Neural crest cell (in vitro differentiated cells): Measurements from ENCODE around the gene PSMB3. TPM values are rescaled to one million over a fixed set of nuclear protein-coding genes. Genes with fewer than 3 reads are reported as not detected.
"Not testable (repeated sequence)": the region's sequence is repeated elsewhere in the genome, so short reads cannot be mapped to it uniquely, and the experiment has no call there.

ENCODE experiments used
- DNase-seq: peaks from one replicate; pipeline ENCODE4 v3.0.0; 2021; ENCODE audit warnings: low read depth, mixed read lengths, low spot score
- H3K27ac Mint-ChIP-seq: one replicate; pipeline ENCODE4 v1.8.0; 2021; ENCODE audit warnings: mild to moderate bottlenecking, mixed read lengths; ENCODE audit not compliant: unreplicated experiment
- H3K27me3 Mint-ChIP-seq: 2 replicates; pipeline ENCODE4 v1.8.0; 2021; ENCODE audit warnings: low read depth, mild to moderate bottlenecking, mixed read lengths
- H3K36me3 Mint-ChIP-seq: 2 replicates; pipeline ENCODE4 v1.8.0; 2021; ENCODE audit warnings: low read depth, mild to moderate bottlenecking, mixed read lengths
- H3K4me1 Mint-ChIP-seq: 2 replicates; pipeline ENCODE4 v1.8.0; 2021; ENCODE audit warnings: mixed read lengths
- H3K4me3 Mint-ChIP-seq: one replicate; pipeline ENCODE4 v1.8.0; 2021; ENCODE audit warnings: mild to moderate bottlenecking, mixed read lengths
- H3K9me3 Mint-ChIP-seq: 2 replicates; pipeline ENCODE4 v1.8.0; 2021; ENCODE audit warnings: mixed read lengths
- CTCF ChIP-seq: fragments of 200-600 bp; sonication (generic); conservative IDR thresholded peaks from 2 replicates; pipeline ENCODE4 v1.5.0; 2021; ENCODE audit warnings: antibody characterized with exemption, mild to moderate bottlenecking
- total RNA-seq: library from RNA; stranded (reverse); gene quantifications from 2 replicates; pipeline ENCODE4 v1.2.1, GENCODE V29; 2021

Gene PSMB3
- total RNA-seq, 1 donor from 2014 or later: 193 TPM

GRCh38 chr17:38725066-38725465 is 27.5 kb upstream of the PSMB3 start:
- H3K36me3 Mint-ChIP-seq: peaks cover 3% of the 10 kb centered on the region
- no peaks in the 10 kb centered on the region for H3K9me3 Mint-ChIP-seq
- peaks cover 3% of the 10 kb centered on the region for H3K27me3 Mint-ChIP-seq
- peaks cover 22% of the 10 kb centered on the region for H3K4me1 Mint-ChIP-seq
- TF ChIP-seq CTCF: no peak
- DNase-seq: no peak
- no peak overlapping the region for H3K27ac Mint-ChIP-seq
- H3K4me3 Mint-ChIP-seq: no peak overlapping the region

GRCh38 chr17:38726145-38726544 is 26.4 kb upstream of the PSMB3 start:
- not testable (repeated sequence) for H3K9me3 Mint-ChIP-seq, H3K27ac Mint-ChIP-seq, DNase-seq, H3K4me3 Mint-ChIP-seq, H3K27me3 Mint-ChIP-seq, H3K36me3 Mint-ChIP-seq
- peaks cover 24% of the 10 kb centered on the region for H3K4me1 Mint-ChIP-seq

- Mint-ChIP-seq H3K27ac (no peak overlapping the region), H3K4me1 (peaks cover 25% of the 10 kb centered on the region), H3K9me3 (no peaks in the 10 kb centered on the region), H3K36me3 (peaks cover 3% of the 10 kb centered on the region), H3K4me3 (peak overlapping the region; percentile 89), H3K27me3 (peaks cover 12% of the 10 kb centered on the region)
- DNase-seq: no peak
- no peak for TF ChIP-seq CTCF
These were observed 24.8 kb upstream of the PSMB3 start for GRCh38 chr17:38727736-38728135.

- H3K4me3 Mint-ChIP-seq: peak overlapping the region; percentile 89
- no peaks in the 10 kb centered on the region for H3K9me3 Mint-ChIP-seq
- TF ChIP-seq CTCF: no peak
- no peak for DNase-seq
- peaks cover 28% of the 10 kb centered on the region for H3K4me1 Mint-ChIP-seq
- no peak overlapping the region for H3K27ac Mint-ChIP-seq
- H3K27me3 Mint-ChIP-seq: peaks cover 12% of the 10 kb centered on the region
- peaks cover 6% of the 10 kb centered on the region for H3K36me3 Mint-ChIP-seq
These were observed 24.2 kb upstream of the PSMB3 start for GRCh38 chr17:38728290-38728831.

- Mint-ChIP-seq H3K9me3 (no peaks in the 10 kb centered on the region), H3K27me3 (peaks cover 12% of the 10 kb centered on the region), H3K4me1 (peaks cover 29% of the 10 kb centered on the region), H3K4me3 (peak overlapping the region; percentile 89), H3K27ac (no peak overlapping the region), H3K36me3 (peaks cover 6% of the 10 kb centered on the region)
- DNase-seq: no peak
- no peak for TF ChIP-seq CTCF
These were observed 23.1 kb upstream of the PSMB3 start for GRCh38 chr17:38729368-38729885.

- Mint-ChIP-seq H3K27ac (peak within 1 kb of the TSS; percentile 92), H3K9me3 (no peaks in the 10 kb centered on the region), H3K4me3 (peak within 1 kb of the TSS; percentile 93), H3K27me3 (peaks cover 12% of the 10 kb centered on the region), H3K4me1 (peaks cover 33% of the 10 kb centered on the region), H3K36me3 (peaks cover 6% of the 10 kb centered on the region)
- TF ChIP-seq CTCF: peak; percentile 81
- peak; percentile 79 for DNase-seq
These were observed 22.5 kb upstream of the PSMB3 start, which contains the start of gene CISD3 for GRCh38 chr17:38729886-38730525. CISD3 (plus strand) TSS chr17:38730341; CDS start chr17:38730359, 18 bp downstream.
